CD14-positive monocyte (primary cell): ENCODE results near the gene CHD2. TPM values are rescaled to one million over a fixed set of nuclear protein-coding genes. Genes with fewer than 3 reads are reported as not detected.

Experiments
- DNase-seq, 3 donors: peaks; one replicate each; pipeline ENCODE4 v3.0.0-alpha.2; 2011 to 2022
- H2AFZ ChIP-seq: 2 replicates; pipeline ENCODE4 v1.6.0; 2012; ENCODE audit warnings: mild to moderate bottlenecking, low read depth, low read length, inconsistent platforms; ENCODE audit not compliant: insufficient read depth, poor library complexity, severe bottlenecking
- H3K27ac ChIP-seq, 2 donors: 1 replicate in 1 of 2; 2 replicates in 1 of 2; pipeline ENCODE4 v1.5.1; 2012 to 2013; ENCODE audit warnings: low read length in 2 of 2, control low read depth in 1 of 2, inconsistent platforms in 1 of 2, low read depth in 1 of 2, mild to moderate bottlenecking in 1 of 2
- H3K27me3 ChIP-seq, 2 donors: one replicate each; pipeline versions ENCODE4 v1.6.0 to v1.6.1; 2011 to 2013; ENCODE audit warnings: low read length in 2 of 2; ENCODE audit not compliant: control insufficient read depth in 2 of 2, insufficient read depth in 2 of 2
- H3K36me3 ChIP-seq, 2 donors: replicated peaks in 1 of 2; 1 replicate in 1 of 2; 2 replicates in 1 of 2; pipeline versions ENCODE4 v1.5.1 to v1.6.1; 2012 to 2013; ENCODE audit warnings: low read length in 2 of 2, control low read depth in 1 of 2, inconsistent platforms in 1 of 2, mild to moderate bottlenecking in 1 of 2; ENCODE audit not compliant: insufficient read depth in 2 of 2, control insufficient read depth in 1 of 2
- H3K4me1 ChIP-seq, 2 donors: 1 replicate in 1 of 2; 2 replicates in 1 of 2; pipeline versions ENCODE4 v1.5.1 to v1.6.1; 2012 to 2013; ENCODE audit warnings: low read length in 2 of 2, control low read depth in 1 of 2, inconsistent platforms in 1 of 2, mild to moderate bottlenecking in 1 of 2, moderate library complexity in 1 of 2; ENCODE audit not compliant: insufficient read depth in 2 of 2, control insufficient read depth in 1 of 2
- H3K4me2 ChIP-seq: replicated peaks from 2 replicates; pipeline ENCODE3; 2012; ENCODE audit warnings: low read length, moderate library complexity, mild to moderate bottlenecking; ENCODE audit not compliant: poor library complexity, severe bottlenecking; ENCODE audit errors: extremely low read depth
- H3K4me3 ChIP-seq, 3 experiments: fragments of 200-600 bp in 1 of 3; sonication (generic) in 1 of 3; replicated peaks in 1 of 3; 1 replicate in 2 of 3; 2 replicates in 1 of 3; pipeline ENCODE4 v1.5.1; 2011 to 2013; ENCODE audit warnings: low read length in 3 of 3, mild to moderate bottlenecking in 3 of 3, control low read depth in 2 of 3, low read depth in 2 of 3, inconsistent platforms in 1 of 3, moderate library complexity in 1 of 3
- H3K79me2 ChIP-seq: 2 replicates; pipeline ENCODE4 v1.6.0; 2012; ENCODE audit warnings: mild to moderate bottlenecking, control low read depth, inconsistent platforms, low read length, moderate library complexity; ENCODE audit not compliant: insufficient read depth
- H3K9ac ChIP-seq: 2 replicates; pipeline ENCODE4 v1.6.0; 2017; ENCODE audit warnings: low read length, mild to moderate bottlenecking; ENCODE audit not compliant: insufficient read depth, poor library complexity, severe bottlenecking
- H3K9me3 ChIP-seq, 2 donors: replicated peaks in 1 of 2; 1 replicate in 1 of 2; 2 replicates in 1 of 2; pipeline versions ENCODE4 v1.5.1 to v1.6.1; 2012 to 2013; ENCODE audit warnings: low read length in 2 of 2, control low read depth in 1 of 2; ENCODE audit not compliant: control insufficient read depth in 1 of 2, insufficient read depth in 1 of 2
- H4K20me1 ChIP-seq: 2 replicates; pipeline ENCODE4 v1.6.0; 2012; ENCODE audit warnings: mild to moderate bottlenecking, low read length, control low read depth, moderate library complexity; ENCODE audit not compliant: insufficient read depth
- H3K27ac Mint-ChIP-seq, 7 donors: one replicate each; pipeline ENCODE4 v1.8.0; 2020; ENCODE audit warnings: mild to moderate bottlenecking in 7 of 7, mixed read lengths in 7 of 7, moderate library complexity in 6 of 7, inconsistent platforms in 2 of 7
- H3K27me3 Mint-ChIP-seq, 3 donors: one replicate each; pipeline ENCODE4 v1.8.0; 2021 to 2022; ENCODE audit warnings: low read depth in 3 of 3, mild to moderate bottlenecking in 3 of 3, mixed read lengths in 3 of 3, moderate library complexity in 3 of 3, inconsistent platforms in 1 of 3
- H3K36me3 Mint-ChIP-seq, 2 donors: one replicate each; pipeline ENCODE4 v1.8.0; 2020; ENCODE audit warnings: mixed read lengths in 2 of 2, inconsistent platforms in 1 of 2, mild to moderate bottlenecking in 1 of 2
- H3K4me1 Mint-ChIP-seq: one replicate; pipeline ENCODE4 v1.8.0; 2020; ENCODE audit warnings: mild to moderate bottlenecking, mixed read lengths
- H3K4me3 Mint-ChIP-seq, 2 donors: one replicate each; pipeline ENCODE4 v1.8.0; 2020; ENCODE audit warnings: mild to moderate bottlenecking in 2 of 2, mixed read lengths in 2 of 2, moderate library complexity in 1 of 2
- H3K9me3 Mint-ChIP-seq, 7 donors: one replicate each; pipeline ENCODE4 v1.8.0; 2020 to 2022; ENCODE audit warnings: mixed read lengths in 7 of 7, mild to moderate bottlenecking in 6 of 7, moderate library complexity in 6 of 7, inconsistent platforms in 2 of 7
- CTCF ChIP-seq: fragments of 200-600 bp; IDR thresholded peaks from one replicate; pipeline ENCODE4 v1.8.0; 2022; ENCODE audit warnings: antibody characterized with exemption, mild to moderate bottlenecking
- WGBS: methylation state at CpG from one replicate; pipeline ENCODE4 v1.1.5; 2013; ENCODE audit warnings: missing lambda C conversion rate; ENCODE audit not compliant: insufficient coverage; 5-methylcytosine and 5-hydroxymethylcytosine counted together
- intact Hi-C, 2 donors: fragments of 100-400 bp; cut with micrococcal nuclease; formaldehyde crosslinking; loops; one replicate each; pipeline versions ENCODE4 v1.15.0 to v1.15.1; 2023
- polyA plus RNA-seq, 3 donors: library from polyadenylated mRNA; depleted of rRNA in 1 of 3; unstranded in 2 of 3; stranded (reverse) in 1 of 3; fragments of 300-500 nt in 2 of 3; fragments of >200 nt in 1 of 3; fragmentation: Illumina TruSeq in 2 of 3; gene quantifications; 1 replicate in 2 of 3; 2 replicates in 1 of 3; pipeline ENCODE4 v1.2.3, GENCODE V29; 2012 to 2021

Gene CHD2
- polyA plus RNA-seq, 3 donors = 9.6 to 61.2 (median 11.4) TPM

GRCh38 chr15:93065641-93066045 lies 165.5 kb downstream of the CHD2 start:
- Histone ChIP-seq H3K4me1 (no peaks in the 10 kb centered on the region), H3K27me3 (peaks cover 0 to 4% of the 10 kb centered on the region in 2 donors), H3K9ac (no peak overlapping the region), H3K4me2 (no peak overlapping the region), H3K9me3 (no peaks in the 10 kb centered on the region), H2AFZ (no peak overlapping the region), H3K27ac (no peak overlapping the region), H3K36me3 (no peaks in the 10 kb centered on the region), H4K20me1 (no peaks in the 10 kb centered on the region), H3K79me2 (no peaks in the 10 kb centered on the region), H3K4me3 (no peak overlapping the region)
- DNase-seq = no peak
- Mint-ChIP-seq H3K36me3 (no peaks in the 10 kb centered on the region), H3K4me3 (no peak overlapping the region), H3K9me3 (no peaks in the 10 kb centered on the region), H3K27ac (no peak overlapping the region), H3K27me3 (peaks cover 12 to 24% (median 16%) of the 10 kb centered on the region in 3 donors), H3K4me1 (peaks cover 4% of the 10 kb centered on the region)
- TF ChIP-seq CTCF = no peak
- intact Hi-C loops = no loop called here
- WGBS = 96% methylated on average over 22 of the region's 23 CpGs

- no peaks in the 10 kb centered on the region for H3K9me3 Mint-ChIP-seq
- peaks cover 17 to 27% (median 20%) of the 10 kb centered on the region in 3 donors for H3K27me3 Mint-ChIP-seq
- intact Hi-C loops = no loop called here
- no peaks in the 10 kb centered on the region for H3K36me3 Mint-ChIP-seq
- Histone ChIP-seq H3K79me2 (no peaks in the 10 kb centered on the region), H4K20me1 (no peaks in the 10 kb centered on the region), H3K9me3 (no peaks in the 10 kb centered on the region), H3K27ac (no peak overlapping the region), H3K36me3 (no peaks in the 10 kb centered on the region), H3K9ac (no peak overlapping the region), H2AFZ (no peak overlapping the region), H3K4me2 (no peak overlapping the region), H3K4me1 (no peaks in the 10 kb centered on the region), H3K27me3 (peaks cover 0 to 10% of the 10 kb centered on the region in 2 donors), H3K4me3 (no peak overlapping the region)
- 98% methylated on average over 31 of the region's 38 CpGs for WGBS
- no peak for DNase-seq
- no peak overlapping the region for H3K4me3 Mint-ChIP-seq
- no peak overlapping the region for H3K27ac Mint-ChIP-seq
- H3K4me1 Mint-ChIP-seq = peaks cover 4% of the 10 kb centered on the region
- no peak for TF ChIP-seq CTCF
These were observed 166.1 kb downstream of the CHD2 start for GRCh38 chr15:93066224-93066681.
